Measurements from ENCODE around the gene SCN1B.
"Not testable (repeated sequence)": the region's sequence is repeated elsewhere in the genome, so short reads cannot be mapped to it uniquely, and the experiment has no call there.

SCN1B gene

GRCh38 chr19:35038623-35039512 lies 8.6 kb downstream of the SCN1B start:
- DNase-seq, result peak; percentile 90

GRCh38 chr19:35039881-35040825 lies 9.9 kb downstream of the SCN1B start:
- DNase-seq, result no peak

- no peak for DNase-seq
These were observed 10.7 kb downstream of the SCN1B start for GRCh38 chr19:35040826-35041547.

DNA sequence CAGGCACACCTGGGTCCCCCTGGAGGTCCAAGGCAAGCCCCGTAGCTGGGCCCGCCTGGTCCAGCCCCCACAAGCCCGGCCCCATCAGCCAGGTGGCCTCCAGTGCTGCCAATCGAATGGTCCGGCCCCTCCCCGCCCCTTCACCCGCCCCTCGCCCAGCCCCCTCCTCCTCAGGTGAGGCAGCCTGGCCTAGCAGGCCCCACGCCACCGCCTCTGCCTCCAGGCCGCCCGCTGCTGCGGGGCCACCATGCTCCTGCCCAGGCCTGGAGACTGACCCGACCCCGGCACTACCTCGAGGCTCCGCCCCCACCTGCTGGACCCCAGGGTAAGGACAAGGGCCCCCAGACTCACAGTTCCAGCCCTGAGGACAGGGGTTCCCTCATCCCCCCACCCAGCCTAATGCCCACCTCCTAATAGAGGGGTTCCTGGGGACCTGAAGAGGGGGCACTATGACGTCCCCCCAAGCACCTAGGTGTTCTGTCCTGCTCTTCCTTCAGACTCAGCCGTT lies 11.3 kb downstream of the SCN1B start, which contains the start of gene HPN:
TSS of gene HPN (plus strand) at position 174 of the 508 bp plus-strand sequence. CDS start 786 bp downstream, outside the sequence.
- no peak for DNase-seq

DNA sequence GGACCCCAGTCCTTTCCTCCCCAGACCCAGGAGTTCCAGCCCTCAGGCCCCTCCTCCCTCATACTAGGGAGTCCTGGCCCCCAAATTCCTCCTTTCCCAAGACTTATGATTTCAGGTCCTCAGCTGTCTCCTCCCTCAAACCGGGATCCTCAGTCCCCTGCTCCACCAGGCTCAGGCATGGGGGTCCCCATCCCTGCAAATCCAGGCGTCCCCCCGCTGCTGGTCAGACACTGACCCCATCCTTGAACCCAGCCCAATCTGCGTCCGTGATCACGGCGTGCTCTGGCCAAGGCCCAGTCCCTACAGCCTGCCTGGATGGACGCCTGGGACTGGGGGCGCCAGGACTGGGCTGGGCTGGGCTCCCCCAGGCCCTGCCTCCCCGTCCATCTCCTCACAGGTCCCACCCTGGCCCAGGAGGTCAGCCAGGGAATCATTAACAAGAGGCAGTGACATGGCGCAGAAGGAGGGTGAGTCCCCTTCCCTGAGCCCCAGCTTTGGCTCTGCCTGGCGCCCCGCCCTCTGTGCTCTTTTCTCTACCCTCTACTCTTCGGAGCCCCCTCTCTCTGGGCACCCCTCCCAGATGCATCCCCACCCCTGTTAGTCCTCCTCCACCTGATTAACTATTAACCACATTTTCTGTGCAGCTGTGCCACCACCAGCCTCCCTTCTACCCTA lies 11.9 kb downstream of the SCN1B start:
- DNase-seq, result no peak

- DNase-seq, result no peak
These were observed 12.8 kb downstream of the SCN1B start for GRCh38 chr19:35042954-35043604.

DNA sequence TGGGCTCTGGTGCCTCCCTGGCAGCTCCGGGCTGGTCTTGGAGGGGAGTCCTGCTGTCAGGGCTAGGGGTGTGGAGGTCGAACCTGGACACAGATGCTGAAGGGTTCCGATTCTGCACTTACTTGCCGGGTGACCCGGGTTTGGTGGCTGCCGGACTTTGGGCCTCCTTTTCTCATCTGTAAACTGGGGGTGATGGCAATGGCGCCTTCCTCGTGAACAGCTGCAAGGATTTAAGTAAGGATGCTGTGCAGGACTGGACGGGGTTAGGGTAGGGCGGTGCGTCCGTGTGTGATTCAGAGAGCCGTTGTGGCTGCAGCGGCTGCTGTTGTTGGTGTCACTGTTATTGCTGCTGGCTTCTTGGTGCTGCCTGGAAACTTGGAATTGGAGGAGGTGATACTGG lies 13.6 kb downstream of the SCN1B start:
- no peak for DNase-seq

GRCh38 chr19:35044317-35045117 lies 14.2 kb downstream of the SCN1B start:
- peak; percentile 75 for DNase-seq

DNA sequence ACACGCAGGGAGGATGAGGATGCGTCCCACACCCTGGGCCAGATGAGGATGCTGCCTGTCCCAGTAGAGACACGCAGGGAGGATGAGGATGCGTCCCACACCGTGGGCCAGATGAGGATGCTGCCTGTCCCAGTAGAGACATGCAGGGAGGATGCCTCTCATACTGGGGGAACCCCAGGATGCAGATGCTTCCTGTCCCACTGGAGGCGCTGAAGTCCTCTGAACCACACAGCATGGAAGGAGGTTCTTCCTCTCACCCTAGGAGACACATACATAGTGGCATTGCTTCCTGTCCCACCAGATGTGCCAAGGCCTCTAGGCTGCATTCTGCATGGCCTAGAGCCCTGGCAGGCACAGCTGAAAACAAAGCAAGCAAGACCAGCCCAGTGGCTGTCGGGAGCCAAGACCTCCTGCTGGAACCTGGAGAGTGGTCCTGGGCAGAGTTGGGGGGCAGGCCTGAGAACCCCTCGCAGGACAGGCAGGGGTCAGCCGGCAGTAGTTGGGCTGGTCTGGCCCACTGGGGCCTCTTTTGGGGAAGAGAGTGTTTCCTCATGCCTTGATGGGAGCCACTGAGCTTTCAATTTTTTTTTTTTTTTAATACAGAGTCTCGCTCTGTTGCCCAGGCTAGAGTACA lies 15.5 kb downstream of the SCN1B start:
- peak; percentile 76 for DNase-seq

DNA sequence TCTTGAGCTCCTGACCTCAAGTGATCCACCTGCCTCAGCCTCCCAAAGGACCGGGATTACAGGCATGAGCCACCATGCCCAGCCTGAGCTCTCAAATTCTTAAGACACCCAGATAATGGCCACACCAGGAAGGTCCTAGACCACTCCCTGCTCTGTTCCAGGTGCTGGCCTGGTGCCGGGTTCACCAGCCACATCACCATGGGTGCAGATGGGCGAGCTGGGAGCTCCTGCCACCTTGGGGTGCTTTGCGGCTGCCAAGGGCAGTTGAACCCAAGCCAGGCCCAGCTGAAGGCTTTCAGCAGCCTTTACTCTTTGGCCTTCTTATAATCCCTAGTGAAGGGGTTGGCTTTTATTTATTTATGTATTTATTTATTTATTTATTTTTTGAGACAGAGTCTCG lies 16.2 kb downstream of the SCN1B start:
- no peak for DNase-seq

GRCh38 chr19:35048911-35049411 lies 18.7 kb downstream of the SCN1B start:
- DNase-seq, result no peak

- no peak for DNase-seq
These were observed 19.2 kb downstream of the SCN1B start for GRCh38 chr19:35049456-35049855.

- DNase-seq, result not testable (repeated sequence)
These were observed 20.4 kb downstream of the SCN1B start for GRCh38 chr19:35050662-35051061.

DNA sequence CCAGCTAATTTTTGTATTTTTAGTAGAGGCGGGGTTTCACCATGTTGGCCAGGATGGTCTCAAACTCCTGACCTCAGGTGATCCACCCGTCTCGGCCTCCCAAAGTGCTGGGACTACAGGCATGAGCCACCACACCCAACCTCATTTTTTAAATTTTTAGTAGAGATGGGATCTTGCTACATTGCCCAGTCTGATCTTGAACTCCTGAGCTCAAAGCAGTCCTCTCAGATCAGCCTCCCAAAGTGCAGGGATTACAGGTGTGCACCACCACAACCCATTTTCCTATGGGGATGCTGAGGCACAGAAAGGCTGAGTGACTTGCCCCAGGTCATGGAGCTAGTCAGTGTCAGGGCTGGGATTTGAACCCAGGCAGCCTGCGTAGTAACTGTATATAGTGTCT lies 21.0 kb downstream of the SCN1B start:
- not testable (repeated sequence) for DNase-seq

DNA sequence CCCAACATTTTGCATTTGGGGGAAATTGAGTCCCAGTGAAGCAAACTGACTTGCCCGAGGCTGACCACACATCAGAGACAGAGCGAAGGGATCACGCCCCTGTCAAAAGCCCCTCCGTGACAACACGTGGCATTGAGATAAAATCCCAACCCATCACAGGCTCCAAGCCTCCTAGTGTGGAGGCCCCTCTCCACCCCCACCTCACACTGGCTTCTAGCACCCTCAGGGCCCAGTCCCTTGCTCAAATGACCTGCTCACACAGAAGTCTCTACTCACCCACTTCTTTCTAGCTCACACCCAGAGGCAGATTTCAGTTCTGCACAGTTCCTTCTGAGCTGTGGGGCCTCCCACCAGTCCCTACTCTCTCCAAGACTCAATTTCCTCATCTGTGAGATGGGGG lies 21.5 kb downstream of the SCN1B start:
- no peak for DNase-seq

- DNase-seq, result no peak
These were observed 22.4 kb downstream of the SCN1B start for GRCh38 chr19:35052599-35053190.

GRCh38 chr19:35053667-35054293 lies 23.5 kb downstream of the SCN1B start:
- no peak for DNase-seq

DNA sequence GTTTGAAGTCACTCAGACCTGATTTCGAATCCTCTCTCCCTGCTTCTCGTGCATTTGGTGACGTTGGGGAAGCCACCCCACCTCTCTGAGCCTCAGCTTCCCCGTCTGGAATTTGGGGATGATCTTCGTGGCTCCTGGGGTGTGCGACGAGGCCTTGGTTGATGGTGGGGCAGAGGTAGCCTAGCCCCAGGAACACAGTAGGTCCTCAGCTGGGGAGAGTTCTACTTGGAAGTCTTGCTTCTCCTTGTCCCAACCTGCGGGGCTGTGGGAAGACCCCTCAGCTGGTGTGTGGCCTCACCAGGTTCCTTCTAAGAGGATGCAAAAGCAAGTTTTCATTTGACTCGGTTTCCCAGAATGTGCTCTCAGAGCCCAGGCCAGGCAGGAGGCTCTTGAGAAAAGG lies 24.4 kb downstream of the SCN1B start:
- DNase-seq, result no peak

- no peak for DNase-seq
These were observed 25.5 kb downstream of the SCN1B start for GRCh38 chr19:35055715-35056179.

Data from NCI-H1694 (cell line).